HG03060 (cell line): ENCODE data around the gene PTTG2.

ENCODE experiments used
- ATAC-seq: cut with Tn5 transposase; IDR thresholded peaks from one replicate; pipeline ENCODE4 v1.9.1; 2021; ENCODE audit warnings: low read depth, moderate number of reproducible peaks; ENCODE audit not compliant: unreplicated experiment

The PTTG2 gene

DNA sequence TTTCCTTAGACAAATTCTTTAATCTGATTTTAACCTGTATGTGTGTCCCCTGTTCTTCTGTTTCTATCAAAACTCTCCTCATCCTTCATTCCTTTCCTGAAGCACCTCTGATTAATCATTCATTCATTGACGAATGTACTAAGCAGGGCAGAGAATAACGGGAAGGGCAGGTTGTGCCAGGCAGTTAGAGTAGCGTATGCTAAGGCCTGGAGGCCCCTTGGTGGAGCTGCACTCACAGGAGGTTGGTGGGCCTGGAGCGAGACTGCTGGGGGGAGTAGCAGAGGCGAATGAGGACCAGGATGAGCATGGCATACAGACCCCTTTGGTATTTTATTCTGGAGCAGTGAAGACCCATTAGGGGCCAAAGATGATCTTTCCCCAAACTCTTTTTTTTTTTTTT lies 22.5 kb downstream of the PTTG2 start:
- no peak for ATAC-seq

DNA sequence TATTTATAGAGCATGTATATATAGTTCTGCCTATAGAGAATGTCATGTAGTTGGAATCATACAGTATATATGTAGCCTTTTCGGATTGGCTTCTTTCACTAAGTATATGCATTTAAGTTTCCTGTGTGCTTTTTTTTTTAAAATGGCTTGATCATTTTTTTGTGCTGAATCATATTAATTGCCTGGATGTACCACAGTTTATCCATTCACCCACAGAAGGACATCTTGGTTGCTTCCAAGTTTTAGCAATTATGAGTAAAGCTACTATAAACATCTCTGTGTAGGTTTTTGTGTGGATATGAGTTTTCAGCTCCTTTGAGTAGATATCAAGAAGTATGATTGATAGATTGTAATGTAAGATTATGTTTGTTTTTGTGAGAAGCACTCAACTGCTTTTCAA lies 23.8 kb downstream of the PTTG2 start:
- ATAC-seq = no peak

DNA sequence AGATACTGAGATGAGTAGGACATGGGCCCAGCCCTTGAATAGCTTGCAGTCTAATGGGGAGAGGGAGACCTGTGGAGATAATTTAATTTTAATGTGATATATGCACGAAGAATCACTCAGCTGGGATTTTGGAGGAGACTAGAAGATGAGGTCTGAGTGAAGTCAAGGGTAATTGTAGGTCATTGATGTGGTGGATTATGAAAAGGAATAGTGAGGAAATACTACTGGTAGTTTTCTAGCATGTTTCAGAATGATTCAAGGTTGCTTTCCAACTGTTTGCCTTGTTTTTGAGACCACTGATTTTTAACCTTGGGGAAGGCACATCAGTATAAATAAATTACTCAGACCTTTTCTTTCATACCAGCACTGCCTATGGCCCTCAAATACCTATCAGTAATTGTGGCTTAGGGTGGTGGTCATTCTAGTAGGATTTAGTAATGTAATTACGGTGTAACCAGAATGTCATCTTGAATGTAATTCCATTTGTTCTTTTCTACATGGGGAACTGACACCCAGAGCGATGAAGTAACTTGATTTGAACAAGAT lies 25.6 kb downstream of the PTTG2 start:
- no peak for ATAC-seq

DNA sequence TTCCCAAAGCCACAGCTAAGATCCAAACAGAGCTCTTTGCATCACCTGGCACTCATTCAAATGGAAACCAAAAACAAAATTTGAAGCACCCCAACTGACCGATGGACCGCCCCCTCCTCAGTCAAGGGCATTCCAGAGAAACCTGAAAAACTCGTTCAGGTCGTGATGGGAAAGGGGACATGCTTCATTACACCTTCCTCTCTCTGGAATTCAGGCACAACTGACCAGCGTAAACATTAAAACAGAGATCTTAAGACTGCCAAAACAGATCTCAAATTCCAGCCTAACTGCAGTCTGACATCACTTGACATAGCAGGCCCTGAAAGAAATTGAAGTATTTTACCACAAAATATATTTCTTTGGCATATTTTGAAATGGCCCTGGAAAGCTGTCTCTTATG lies 28.5 kb downstream of the PTTG2 start:
- no peak for ATAC-seq

DNA sequence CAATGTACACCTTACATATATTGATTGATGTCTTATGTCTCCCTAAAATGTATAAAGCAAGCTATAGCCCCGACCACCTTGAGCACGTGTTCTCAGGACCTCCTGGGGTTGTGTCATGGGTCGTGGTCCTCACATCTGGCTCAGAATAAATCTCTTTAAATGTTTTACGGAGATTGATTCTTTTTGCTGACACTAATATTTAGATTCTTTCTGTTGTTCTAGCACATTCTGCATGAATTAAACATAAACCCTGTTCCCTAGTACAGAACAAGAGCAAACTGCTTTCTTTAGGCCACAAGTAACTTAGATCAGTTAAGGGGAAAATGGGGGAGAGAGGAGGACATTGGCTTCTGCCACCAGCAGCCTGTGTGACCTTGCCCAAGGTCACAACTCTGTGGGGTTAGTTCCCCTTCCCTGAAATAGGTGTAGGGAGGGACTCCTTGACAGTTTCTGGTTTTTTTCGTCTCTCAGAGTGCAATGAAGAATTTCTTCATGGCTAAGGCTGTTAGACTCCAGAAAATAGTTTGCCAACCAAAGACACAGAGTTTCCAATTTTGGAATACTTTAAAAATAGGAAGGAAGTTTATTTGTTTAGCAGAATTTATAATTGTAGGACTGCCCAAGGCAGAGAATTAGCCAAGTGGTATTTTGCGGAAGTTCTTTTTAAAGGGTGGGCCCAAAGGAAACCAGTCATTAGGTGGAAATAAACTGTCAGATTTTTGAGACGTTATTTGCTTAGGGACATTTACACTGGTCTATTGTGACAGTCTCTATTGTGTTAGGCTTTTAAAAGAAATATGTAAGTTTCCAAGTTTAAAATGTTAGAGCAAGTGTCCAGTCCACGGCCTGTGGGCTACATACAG lies 29.4 kb downstream of the PTTG2 start:
- no peak for ATAC-seq

DNA sequence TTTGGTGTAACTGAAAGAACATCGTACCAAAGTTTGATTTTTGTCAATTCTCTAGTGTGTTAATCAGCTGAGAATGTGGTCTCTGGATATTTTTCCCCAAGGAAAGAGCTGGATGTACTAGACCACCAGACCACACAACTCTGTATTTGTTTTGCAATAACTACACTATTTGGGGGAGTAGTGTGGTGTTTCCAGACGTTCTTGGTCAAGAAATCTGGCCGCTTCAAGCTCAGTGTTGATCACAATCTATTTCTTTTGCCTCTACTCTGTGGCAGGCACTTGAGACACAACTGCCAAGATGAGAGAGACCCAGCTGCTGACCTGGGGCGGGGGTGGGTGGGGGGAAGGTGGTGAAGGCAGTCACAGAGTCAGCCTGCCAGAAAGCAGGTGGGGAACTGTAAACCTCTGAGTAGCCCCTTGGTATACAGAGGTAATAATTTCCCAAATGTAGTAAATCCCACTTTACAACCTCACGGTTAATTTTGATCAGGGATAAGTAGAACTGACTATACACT lies 30.6 kb downstream of the PTTG2 start:
- no peak for ATAC-seq

DNA sequence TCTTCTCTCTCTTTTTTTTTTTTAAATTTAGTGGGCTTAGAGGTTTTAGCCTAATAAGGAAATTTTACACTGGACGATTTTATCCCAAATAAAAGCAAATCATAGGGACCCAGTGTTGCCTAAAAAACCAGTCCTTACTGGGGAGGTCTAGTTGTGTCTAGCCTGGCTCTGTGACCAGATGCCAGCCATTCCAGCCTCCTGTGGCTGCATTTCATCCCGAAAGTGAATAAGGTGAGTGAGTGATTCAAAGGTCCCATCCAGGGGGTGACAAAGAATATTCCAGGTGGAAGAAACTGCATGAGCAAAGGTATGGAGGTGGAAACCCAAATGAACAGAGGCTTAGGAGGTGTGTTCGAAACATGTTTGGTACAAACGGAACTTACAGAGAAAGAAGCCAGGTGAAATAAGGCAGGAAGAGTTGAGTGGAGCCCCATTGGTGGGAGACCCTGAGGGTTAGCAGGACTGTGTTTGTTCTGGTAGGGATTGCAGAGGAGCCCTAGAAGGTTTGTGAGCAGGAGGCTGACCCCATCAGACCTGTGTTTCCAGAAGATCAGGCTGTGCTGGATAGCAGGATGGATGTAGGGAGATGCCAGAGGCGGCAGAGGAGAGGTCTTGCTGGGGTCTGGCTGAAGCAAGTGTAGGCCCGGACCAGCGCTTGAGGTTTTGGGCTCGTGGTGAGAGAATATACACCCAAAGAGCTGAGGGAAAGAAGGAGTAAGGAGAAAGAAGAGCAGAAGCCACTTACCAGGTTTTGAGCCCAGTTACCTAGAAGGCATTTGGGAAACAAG lies 31.6 kb downstream of the PTTG2 start:
- no peak for ATAC-seq

DNA sequence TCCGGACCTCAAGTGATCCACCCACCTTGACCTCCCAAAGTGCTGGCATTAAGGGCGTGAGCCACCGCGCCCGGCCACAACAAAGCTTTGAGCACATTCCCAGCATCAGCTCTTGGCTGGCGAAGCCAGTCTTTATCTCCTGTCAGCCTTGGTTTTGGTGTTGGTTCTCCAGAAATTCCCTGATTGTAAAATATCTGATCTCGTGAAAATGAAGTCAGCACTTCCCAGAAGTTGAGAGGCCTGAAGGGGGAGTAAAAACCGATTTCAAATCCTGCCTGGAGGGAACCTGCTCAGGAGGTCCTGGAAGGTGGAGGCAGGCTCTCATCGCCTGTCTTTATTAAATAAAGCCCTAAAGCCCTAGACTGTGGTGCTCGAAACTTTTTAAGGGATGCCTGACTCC lies 33.6 kb downstream of the PTTG2 start:
- no peak for ATAC-seq

DNA sequence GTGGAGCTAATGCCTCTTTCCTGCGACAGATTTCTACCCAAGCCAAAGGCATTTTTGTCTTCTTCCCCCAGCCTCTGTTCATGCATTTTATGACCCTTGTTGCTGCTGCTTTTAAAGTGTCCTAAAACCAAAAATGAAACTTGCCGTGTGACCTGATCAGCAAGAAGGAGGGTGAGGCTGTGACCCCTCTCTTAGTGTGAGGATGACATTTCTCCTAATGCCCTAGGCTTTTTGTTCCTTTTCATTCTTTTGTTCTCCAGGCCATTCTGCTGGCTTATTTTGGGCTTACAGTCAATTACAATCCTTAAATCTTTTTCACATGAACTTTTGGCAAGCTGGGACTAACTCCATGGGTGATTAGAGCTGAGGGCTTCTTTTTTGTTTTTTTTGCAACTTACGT lies 34.4 kb downstream of the PTTG2 start:
- ATAC-seq = peak; percentile 70

DNA sequence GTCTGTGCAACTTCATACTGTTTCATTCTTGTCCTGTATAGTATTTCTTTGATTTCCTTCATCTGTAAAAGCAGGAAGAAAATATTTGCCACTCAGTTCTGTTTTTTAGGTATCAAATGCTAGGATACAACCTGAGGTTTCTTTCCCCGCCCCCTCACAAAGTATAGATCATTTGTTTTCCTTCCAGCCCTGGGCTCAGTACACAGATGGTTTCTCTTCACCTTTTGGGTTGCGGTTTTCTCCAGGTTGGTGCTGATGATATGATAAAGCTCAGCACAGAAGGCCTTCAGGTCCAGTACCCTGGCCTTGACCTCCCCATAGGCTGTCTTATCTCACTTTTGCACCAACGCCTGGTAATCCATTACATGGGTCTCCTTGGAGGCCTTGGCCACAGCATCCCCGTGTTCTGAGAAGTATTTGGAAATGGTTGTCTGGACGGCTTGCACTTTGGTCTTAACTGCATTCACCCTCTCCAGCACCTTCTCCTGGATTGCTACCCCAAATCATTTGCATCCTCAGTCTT lies 35.2 kb downstream of the PTTG2 start:
- no peak for ATAC-seq

DNA sequence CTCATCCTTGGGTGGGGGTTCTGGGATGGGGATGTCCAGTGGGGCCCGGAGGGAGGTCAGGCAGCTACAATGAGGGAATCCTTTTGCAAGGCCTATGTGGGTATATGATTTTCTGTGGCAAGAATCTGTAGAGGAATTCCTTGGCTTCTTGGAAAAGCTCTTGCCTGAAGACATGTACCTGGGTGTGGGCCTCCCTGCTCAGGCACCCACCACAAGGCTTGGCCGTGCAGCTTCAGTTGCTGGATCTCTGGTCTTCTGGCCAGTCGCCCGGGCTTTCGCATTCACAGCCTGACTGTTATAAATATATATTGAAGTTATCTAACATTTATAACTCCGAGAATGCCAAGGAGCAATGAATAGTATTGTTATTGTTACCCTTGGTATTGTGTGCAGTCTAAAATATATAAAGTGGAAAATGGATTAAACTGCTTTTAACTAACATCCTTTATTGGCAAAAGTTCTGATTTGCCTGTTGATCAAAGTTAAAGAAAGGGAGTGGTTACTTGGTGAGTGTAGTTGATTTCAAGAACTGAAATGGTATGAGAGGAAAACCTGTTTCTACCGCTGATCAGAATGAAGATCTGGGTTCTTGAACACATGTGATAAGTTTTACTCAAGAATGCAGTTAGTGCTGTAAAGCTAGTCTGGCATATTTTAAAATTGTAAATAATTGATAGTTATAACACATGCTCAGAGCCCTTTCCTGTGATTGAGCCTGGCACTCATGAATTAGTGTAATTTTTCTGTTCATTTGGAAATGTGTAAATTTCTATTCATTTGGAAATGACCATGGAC lies 36.0 kb downstream of the PTTG2 start:
- no peak for ATAC-seq

DNA sequence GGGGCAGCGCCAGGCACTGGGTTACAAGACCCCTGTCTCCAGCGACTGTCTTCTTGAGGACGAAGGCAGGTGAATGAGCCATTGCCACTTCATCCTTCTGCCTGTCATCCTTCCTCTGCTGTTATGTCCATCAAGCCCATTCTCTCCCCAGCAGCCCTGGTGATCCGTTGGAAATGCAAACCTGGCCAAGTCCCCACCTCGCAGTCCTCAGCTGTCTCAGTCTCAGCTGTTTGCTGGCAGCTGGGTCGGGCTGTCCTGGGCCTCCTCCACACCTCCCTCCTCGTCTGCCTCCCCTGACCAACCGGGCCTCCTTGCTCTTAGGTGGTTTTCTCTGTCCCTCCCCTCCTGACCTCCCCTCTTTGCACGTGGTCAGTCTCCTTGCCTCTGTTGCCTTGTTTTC lies 38.0 kb downstream of the PTTG2 start:
- ATAC-seq = no peak

DNA sequence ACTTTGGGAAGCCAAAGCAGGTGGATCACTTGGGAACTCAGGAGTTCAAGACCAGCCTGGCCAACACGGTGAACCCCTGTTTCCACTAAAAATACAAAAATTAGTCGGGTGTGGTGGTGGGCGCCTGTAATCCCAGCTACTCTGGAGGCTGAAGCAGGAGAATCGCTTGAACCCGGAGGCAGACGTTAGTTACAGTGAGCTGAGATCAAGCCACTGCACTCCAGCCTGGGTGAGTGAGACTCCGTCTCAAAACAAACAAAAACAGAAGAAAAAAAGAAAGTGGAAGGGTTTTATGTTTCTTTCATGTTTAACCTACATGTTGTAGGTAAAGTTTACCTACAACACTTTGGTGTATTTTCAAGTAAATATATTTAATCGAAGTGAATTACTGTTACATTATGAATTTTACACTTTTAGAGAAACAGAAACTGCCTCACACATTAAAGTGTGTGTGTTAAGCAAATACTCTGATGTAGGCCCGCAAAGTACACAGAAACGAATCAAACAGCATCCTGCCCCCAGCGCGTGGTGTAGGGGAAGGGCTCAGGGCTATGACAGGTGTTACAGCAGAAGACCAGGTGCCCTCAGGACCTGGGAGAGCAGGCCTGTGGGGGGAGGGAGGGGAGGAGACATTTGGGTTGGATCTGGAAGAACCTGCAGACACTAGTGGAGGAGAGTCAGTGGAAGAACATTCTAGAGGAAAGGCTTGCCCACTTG lies 39.0 kb downstream of the PTTG2 start:
- no peak for ATAC-seq

DNA sequence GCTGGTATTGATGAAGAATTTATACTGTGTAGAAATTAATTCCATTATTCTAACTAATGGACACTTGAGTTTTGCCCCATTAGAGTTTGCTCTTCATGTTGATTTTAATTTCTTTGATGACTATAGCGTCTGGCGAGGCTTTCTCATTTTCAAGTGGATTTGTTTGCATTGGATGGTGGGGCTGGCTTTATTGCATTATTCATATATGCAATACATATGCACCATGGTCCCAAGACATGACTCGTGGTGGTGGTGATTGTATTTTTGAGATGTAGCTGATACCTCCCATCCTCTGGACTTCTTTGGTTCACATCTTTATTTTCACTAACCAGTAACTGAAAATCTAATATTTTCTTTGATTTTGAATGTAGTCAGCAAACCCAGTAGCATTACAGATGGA lies 39.8 kb downstream of the PTTG2 start:
- ATAC-seq = no peak

DNA sequence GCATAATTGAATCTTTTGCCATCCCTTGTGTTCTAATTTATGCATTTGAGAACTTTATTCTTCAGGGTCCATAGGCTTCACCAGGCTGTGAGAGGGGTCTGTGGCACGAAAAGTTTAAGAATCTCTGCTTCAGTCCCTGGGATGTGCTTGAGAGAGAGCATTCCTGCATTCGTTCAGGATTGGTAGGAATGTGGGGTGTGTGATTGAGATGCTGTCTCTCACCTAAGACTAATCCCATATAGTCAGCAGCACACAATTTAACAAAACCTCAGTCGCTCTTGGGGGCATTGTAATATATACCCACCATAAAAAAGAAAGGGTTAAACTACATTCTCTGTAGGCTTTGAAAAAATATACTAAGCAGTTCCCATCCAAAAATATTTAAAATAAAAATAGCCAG lies 41.7 kb downstream of the PTTG2 start:
- no peak for ATAC-seq

DNA sequence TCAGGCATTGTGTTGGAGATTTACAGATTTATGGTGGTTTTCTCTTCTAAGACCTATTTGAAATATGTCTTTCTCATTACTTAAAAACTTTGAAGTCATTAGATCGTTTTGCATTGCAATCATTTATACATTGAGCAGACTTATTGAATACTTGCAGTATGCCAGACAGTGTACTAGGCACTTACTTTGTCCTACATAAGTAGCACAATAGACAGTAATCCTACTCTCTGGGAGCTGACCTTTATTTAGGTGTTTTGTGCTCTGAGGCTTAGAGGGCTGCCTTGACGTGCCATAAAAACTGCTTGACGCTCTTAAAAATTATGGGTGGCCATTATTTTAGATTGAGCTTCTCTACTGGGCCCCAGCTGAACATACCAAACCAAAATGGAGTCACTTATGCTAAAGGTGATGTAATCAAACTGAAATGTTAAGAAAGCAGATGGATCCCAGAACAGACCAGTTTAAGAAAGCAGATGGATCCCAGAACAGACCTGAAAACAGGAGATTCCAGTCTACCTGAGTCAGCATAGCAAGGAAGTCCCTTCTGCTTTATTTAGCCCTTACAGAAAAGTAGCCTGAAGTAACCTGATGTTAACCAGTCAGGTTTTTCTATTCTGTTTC lies 42.4 kb downstream of the PTTG2 start:
- no peak for ATAC-seq

DNA sequence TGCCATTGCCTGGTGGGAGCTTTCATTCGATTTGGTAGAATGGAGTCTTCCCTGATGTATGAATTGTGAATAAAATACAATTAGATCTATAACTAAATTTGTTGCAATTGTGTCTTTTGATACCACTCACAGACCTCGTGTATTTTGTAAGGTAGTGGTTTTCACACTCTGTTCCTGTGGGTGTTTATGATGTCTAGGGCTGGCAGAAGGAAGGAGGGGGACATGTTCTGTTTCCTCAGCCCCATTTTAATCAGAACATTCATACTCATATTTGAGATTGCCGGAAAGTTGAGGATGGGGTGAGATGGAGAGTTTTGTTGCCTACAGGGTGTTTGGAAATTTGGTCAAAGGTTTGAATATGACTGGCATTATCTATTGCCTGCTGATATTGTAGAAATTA lies 42.9 kb downstream of the PTTG2 start:
- ATAC-seq = no peak

DNA sequence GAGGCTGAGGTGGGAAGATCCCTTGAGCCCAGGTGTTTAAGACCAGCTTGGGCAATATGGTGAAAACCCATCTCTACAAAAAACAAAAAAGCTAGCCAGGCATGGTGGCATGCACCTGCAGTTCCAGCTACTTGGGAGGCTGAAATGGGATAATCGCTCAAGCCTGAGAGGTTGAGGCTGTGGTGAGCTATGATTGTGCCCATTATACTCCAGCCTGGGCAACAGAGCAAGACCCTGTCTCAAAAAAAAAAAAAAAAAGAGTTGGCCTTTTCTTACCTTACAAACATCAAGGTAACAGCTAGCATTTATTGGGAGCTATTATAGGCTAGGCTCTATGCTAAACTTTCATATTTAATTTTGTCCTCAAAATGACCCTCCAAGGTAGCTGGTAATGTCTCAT lies 43.4 kb downstream of the PTTG2 start:
- ATAC-seq = no peak

DNA sequence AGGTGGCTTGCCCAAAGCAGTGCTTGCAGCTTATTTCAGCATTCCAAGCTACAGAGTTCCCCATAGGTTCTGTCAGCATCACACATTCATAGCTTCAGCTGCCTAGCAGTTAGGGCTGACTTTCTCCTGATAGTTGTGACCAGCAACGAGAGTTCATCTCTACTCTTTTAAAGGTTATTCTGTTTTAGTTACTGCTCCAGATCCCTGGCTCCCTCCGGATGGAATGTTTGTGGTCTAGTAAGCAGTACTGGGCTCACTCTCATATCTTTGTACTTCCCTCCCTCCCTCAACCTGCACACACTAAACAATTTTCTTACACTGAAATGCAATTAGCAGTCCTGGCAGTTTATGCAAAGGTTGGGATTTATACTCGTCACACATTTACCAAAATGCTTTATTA lies 43.9 kb downstream of the PTTG2 start:
- no peak for ATAC-seq
